PC-3 (cell line): ENCODE measurements around the gene CCDC82. TPM values are rescaled to one million over a fixed set of nuclear protein-coding genes. Genes with fewer than 3 reads are reported as not detected.
A peak's percentile ranks its signal among the peaks of the same experiment; 100 is the strongest.

Source experiments
- ATAC-seq: fragments of 200-7000 bp; cut with Tn5 transposase; 2 replicates; pipeline ENCODE4 v1.9.1; 2020; ENCODE audit warnings: mild to moderate bottlenecking, moderate library complexity
- BruUV-seq: library from RNA; stranded (reverse); fragments of 400-500 nt; replicated peaks from 2 replicates; lab custom pipeline; 2021; lab: Mats Ljungman, UMichigan
- CTCF ChIA-PET: fragments of 300-600 bp; sonication (Branson Sonifier 250); formaldehyde crosslinking; loops from one replicate; lab custom pipeline; 2022; ENCODE audit warnings: antibody characterized with exemption; lab: Charles Lee
- POLR2A ChIA-PET: fragments of 300-600 bp; sonication (Branson Sonifier 250); formaldehyde crosslinking; loops from one replicate; lab custom pipeline; 2022; ENCODE audit warnings: antibody characterized with exemption; ENCODE audit not compliant: unreplicated experiment; lab: Charles Lee
- DNase-seq: peaks from one replicate; pipeline ENCODE4 v3.0.0-alpha.2; 2015
- H2AFZ ChIP-seq: fragments of 300-600 bp; sonication (generic); 2 replicates; pipeline ENCODE4 v1.6.0; 2016; ENCODE audit warnings: antibody characterized with exemption, low read length
- H3F3A ChIP-seq: fragments of 300-600 bp; sonication (generic); one replicate; pipeline ENCODE4 v1.6.0; 2017; ENCODE audit warnings: antibody characterized with exemption, low read length, control low read depth, mild to moderate bottlenecking; ENCODE audit not compliant: unreplicated experiment
- H3K27ac ChIP-seq: fragments of 300-600 bp; sonication (generic); 2 replicates; pipeline ENCODE4 v1.5.1; 2016; ENCODE audit warnings: mild to moderate bottlenecking, low read length
- H3K27me3 ChIP-seq: fragments of 300-600 bp; sonication (generic); 2 replicates; pipeline ENCODE4 v1.6.1; 2016; ENCODE audit warnings: low read length, mixed read lengths
- H3K36me3 ChIP-seq: fragments of 300-600 bp; sonication (generic); 2 replicates; pipeline ENCODE4 v1.6.1; 2016; ENCODE audit warnings: low read depth, mixed run types, low read length, mixed read lengths
- H3K4me1 ChIP-seq: fragments of 300-600 bp; sonication (generic); 2 replicates; pipeline ENCODE4 v1.5.1; 2016; ENCODE audit warnings: low read length; ENCODE audit not compliant: insufficient read depth
- H3K4me2 ChIP-seq: fragments of 300-600 bp; sonication (generic); 2 replicates; pipeline ENCODE4 v1.6.0; 2016; ENCODE audit warnings: low read length
- H3K4me3 ChIP-seq: fragments of 300-600 bp; sonication (generic); 2 replicates; pipeline ENCODE4 v1.5.1; 2016; ENCODE audit warnings: mild to moderate bottlenecking, low read length, mixed read lengths
- H3K79me2 ChIP-seq: fragments of 300-600 bp; sonication (generic); 2 replicates; pipeline ENCODE4 v1.6.1; 2017; ENCODE audit warnings: low read length, mixed read lengths
- H3K9ac ChIP-seq: fragments of 300-600 bp; sonication (generic); 2 replicates; pipeline ENCODE4 v1.6.0; 2016; ENCODE audit warnings: mild to moderate bottlenecking, low read length
- H3K9me2 ChIP-seq: fragments of 300-600 bp; sonication (generic); replicated peaks from 2 replicates; pipeline ENCODE4 v1.6.1; 2016; ENCODE audit warnings: mixed run types, low read length, mixed read lengths
- H3K9me3 ChIP-seq: fragments of 300-600 bp; sonication (generic); 2 replicates; pipeline ENCODE4 v1.6.1; 2016; ENCODE audit warnings: low read length, mixed read lengths
- H4K20me1 ChIP-seq: fragments of 300-600 bp; sonication (generic); 2 replicates; pipeline ENCODE4 v1.6.1; 2016; ENCODE audit warnings: low read length, mixed read lengths
- CTCF ChIP-seq: fragments of 300-600 bp; sonication (generic); conservative IDR thresholded peaks from 2 replicates; pipeline ENCODE4 v1.5.1; 2017; ENCODE audit warnings: antibody characterized with exemption, low read depth, mild to moderate bottlenecking, low read length
- EZH2 ChIP-seq: fragments of 300-600 bp; sonication (generic); IDR thresholded peaks from one replicate; pipeline ENCODE4 v1.6.1; 2017; ENCODE audit warnings: antibody characterized with exemption, mild to moderate bottlenecking, low read length; ENCODE audit not compliant: unreplicated experiment
- EZH2phosphoT487 ChIP-seq: fragments of 300-600 bp; sonication (generic); IDR thresholded peaks from 2 replicates; pipeline ENCODE4 v1.6.1; 2018; ENCODE audit warnings: mild to moderate bottlenecking, antibody characterized with exemption, low read length, borderline replicate concordance
- intact Hi-C: fragments of 100-400 bp; cut with micrococcal nuclease; formaldehyde crosslinking; loops from 2 replicates; pipeline ENCODE4 v1.9.0; 2023
- total RNA-seq: library from RNA; depleted of rRNA; stranded (reverse); fragments of >200 nt; gene quantifications from 2 replicates; pipeline ENCODE4 v1.2.3, GENCODE V29; 2014

The CCDC82 gene
- total RNA-seq, 1 experiment from 2014 or later, result 13.5 TPM

- Histone ChIP-seq H3K4me3 (peak overlapping the region; percentile 41; the same call in 1 of the 2 replicates), H3K79me2 (peaks cover 80% of the 10 kb centered on the region), H3K9me2 (no peaks in the 10 kb centered on the region), H3K27me3 (no peaks in the 10 kb centered on the region), H4K20me1 (no peaks in the 10 kb centered on the region), H3K9ac (peak overlapping the region; percentile 13; the same call in 1 of the 2 replicates), H3K27ac (peak overlapping the region; percentile 47), H3K4me1 (peaks cover 42% of the 10 kb centered on the region), H3K4me2 (peak overlapping the region; percentile 90), H2AFZ (peak overlapping the region; percentile 39), H3F3A (no peaks in the 10 kb centered on the region), H3K36me3 (peaks cover 5% of the 10 kb centered on the region; the same call in 1 of the 2 replicates), H3K9me3 (no peaks in the 10 kb centered on the region)
- BruUV-seq, result no TSS peak
- TF ChIP-seq EZH2 (no peak), CTCF (peak; percentile 21; the same call in 1 of the 2 replicates)
- ChIA-PET CTCF (interaction anchor here (0.5 to 0.6 kb wide), 2 partner anchors 283 to 1593 kb away, joined by 3 to 9 read pairs; no protein-coding TSS in a partner anchor), POLR2A (interaction anchor here (0.6 kb wide), 1 partner anchor 42 kb away, joined by 7 read pairs; no protein-coding TSS in a partner anchor)
- DNase-seq (peak; percentile 60), ATAC-seq (peak; percentile 9)
- intact Hi-C loops, result loop anchor here (1.0 kb wide), 1 partner anchor 32 kb away; no protein-coding TSS in a partner anchor
Measured at GRCh38 chr11:96338910-96339705, 50.6 kb downstream of the CCDC82 start.

- intact Hi-C loops, result no loop called here
- POLR2A ChIA-PET, result interaction anchor here (0.6 kb wide), 1 partner anchor 413 kb away, joined by 4 read pairs; no protein-coding TSS in a partner anchor
- Histone ChIP-seq H3K79me2 (peaks cover 82% of the 10 kb centered on the region), H3K9me2 (no peaks in the 10 kb centered on the region), H3K4me3 (no peak overlapping the region), H3K27me3 (no peaks in the 10 kb centered on the region), H4K20me1 (no peaks in the 10 kb centered on the region), H3K36me3 (peaks cover 5% of the 10 kb centered on the region; the same call in 1 of the 2 replicates), H3K27ac (no peak overlapping the region), H2AFZ (no peak overlapping the region), H3K9ac (no peak overlapping the region), H3K9me3 (no peaks in the 10 kb centered on the region), H3K4me2 (peak overlapping the region; percentile 90), H3F3A (no peaks in the 10 kb centered on the region), H3K4me1 (peaks cover 36% of the 10 kb centered on the region)
- no peak for DNase-seq
- BruUV-seq, result no TSS peak
- CTCF ChIA-PET, result interaction anchor here (0.6 kb wide), 1 partner anchor 488 kb away, joined by 3 read pairs; no protein-coding TSS in a partner anchor
- TF ChIP-seq EZH2phosphoT487 (no peak), EZH2 (no peak), CTCF (no peak)
- ATAC-seq, result no peak
Measured at GRCh38 chr11:96337541-96338431, 51.9 kb downstream of the CCDC82 start.
